CD4-positive, alpha-beta T cell treated with Interleukin-1 beta for 1 hour (primary cell): ENCODE data around the gene TERT.

Experiments used
- DNase-seq, 2 donors: peaks; one replicate each; pipeline ENCODE4 v3.0.0-alpha.2; 2020 to 2022

Gene TERT

GRCh38 chr5:1255081-1255561, 39.7 kb downstream of the TERT start:
- peak; percentile 36 to 61 for DNase-seq

- no peak for DNase-seq
Observed at GRCh38 chr5:1254196-1254595, 40.7 kb downstream of the TERT start.

GRCh38 chr5:1253456-1254105, 41.3 kb downstream of the TERT start:
- no peak for DNase-seq

- DNase-seq = no peak
Observed at GRCh38 chr5:1252681-1253080, 42.2 kb downstream of the TERT start.

GRCh38 chr5:1251678-1252580, 42.9 kb downstream of the TERT start:
- no peak for DNase-seq

GRCh38 chr5:1249366-1250280, 45.2 kb downstream of the TERT start:
- DNase-seq = no peak

- DNase-seq = no peak
Observed at GRCh38 chr5:1247811-1248210, 47.1 kb downstream of the TERT start.

GRCh38 chr5:1246711-1247431, 48.0 kb downstream of the TERT start:
- DNase-seq = peak in 1 of 2 donors; percentile 7

GRCh38 chr5:1245905-1246576, 48.8 kb downstream of the TERT start:
- no peak for DNase-seq

- DNase-seq = no peak
Observed at GRCh38 chr5:1244976-1245375, 49.9 kb downstream of the TERT start.

GRCh38 chr5:1244255-1244654, 50.6 kb downstream of the TERT start:
- DNase-seq = no peak

GRCh38 chr5:1243487-1244130, 51.3 kb downstream of the TERT start:
- DNase-seq = no peak

- no peak for DNase-seq
Observed at GRCh38 chr5:1242733-1243486, 52.0 kb downstream of the TERT start.

GRCh38 chr5:1241509-1242080, 53.3 kb downstream of the TERT start:
- DNase-seq = no peak

- no peak for DNase-seq
Observed at GRCh38 chr5:1240496-1241260, 54.2 kb downstream of the TERT start.

GRCh38 chr5:1239505-1240251, 55.2 kb downstream of the TERT start:
- DNase-seq = no peak

- no peak for DNase-seq
Observed at GRCh38 chr5:1235838-1236237, 59.0 kb downstream of the TERT start.

- DNase-seq = no peak
Observed at GRCh38 chr5:1235379-1235778, 59.5 kb downstream of the TERT start.

GRCh38 chr5:1232780-1233179, 62.1 kb downstream of the TERT start:
- no peak for DNase-seq
